ENCODE data around the gene TENM4. TPM values are rescaled to one million over a fixed set of nuclear protein-coding genes. Genes with fewer than 3 reads are reported as not detected.

TENM4 gene
- total RNA-seq, 1 donor from 2014 or later = 0.63 TPM

- H3K4me1 ChIP-seq = no peaks in the 10 kb centered on the region
- intact Hi-C loops (cut with micrococcal nuclease) = no loop called here
- no peaks in the 10 kb centered on the region for H3K36me3 ChIP-seq
- H3K27ac ChIP-seq (replicated peaks) = no peak overlapping the region
- no peaks in the 10 kb centered on the region for H3K9me3 ChIP-seq (replicated peaks)
- no peaks in the 10 kb centered on the region for H3K27me3 ChIP-seq (ENCODE audit: low read depth)
- no peak for DNase-seq
- TF ChIP-seq CTCF (IDR thresholded peaks at IDR 0.05; ENCODE audit: borderline replicate concordance) = no peak
- H3K4me3 ChIP-seq = no peak overlapping the region
These were observed 764.7 kb downstream of the TENM4 start for GRCh38 chr11:78676026-78676557.

- TF ChIP-seq CTCF (IDR thresholded peaks at IDR 0.05; ENCODE audit: borderline replicate concordance) = no peak
- no peak overlapping the region for H3K27ac ChIP-seq (replicated peaks)
- H3K9me3 ChIP-seq (replicated peaks) = no peaks in the 10 kb centered on the region
- intact Hi-C loops (cut with micrococcal nuclease) = no loop called here
- no peaks in the 10 kb centered on the region for H3K4me1 ChIP-seq
- H3K27me3 ChIP-seq (ENCODE audit: low read depth) = peaks cover 11% of the 10 kb centered on the region
- no peak for DNase-seq
- no peaks in the 10 kb centered on the region for H3K36me3 ChIP-seq
- no peak overlapping the region for H3K4me3 ChIP-seq
These were observed 767.8 kb downstream of the TENM4 start for GRCh38 chr11:78672850-78673620.

- intact Hi-C loops (cut with micrococcal nuclease) = no loop called here
- no peak for TF ChIP-seq CTCF (IDR thresholded peaks at IDR 0.05; ENCODE audit: borderline replicate concordance)
These were observed 771.6 kb downstream of the TENM4 start for GRCh38 chr11:78669249-78669648.

GRCh38 chr11:78667461-78667860, 773.4 kb downstream of the TENM4 start:
- intact Hi-C loops (cut with micrococcal nuclease) = no loop called here
- no peak overlapping the region for H3K27ac ChIP-seq (replicated peaks)
- no peaks in the 10 kb centered on the region for H3K36me3 ChIP-seq
- no peaks in the 10 kb centered on the region for H3K9me3 ChIP-seq (replicated peaks)
- H3K4me3 ChIP-seq = no peak overlapping the region
- H3K27me3 ChIP-seq (ENCODE audit: low read depth) = peaks cover 32% of the 10 kb centered on the region
- no peak for TF ChIP-seq CTCF (IDR thresholded peaks at IDR 0.05; ENCODE audit: borderline replicate concordance)
- no peak for DNase-seq
- no peaks in the 10 kb centered on the region for H3K4me1 ChIP-seq

More at GRCh38 chr11:78669249-78669648, 771.6 kb downstream of the TENM4 start:
- H3K36me3 ChIP-seq = no peaks in the 10 kb centered on the region
- H3K4me1 ChIP-seq = no peaks in the 10 kb centered on the region
- no peak for DNase-seq
- no peak overlapping the region for H3K4me3 ChIP-seq
- H3K9me3 ChIP-seq (replicated peaks) = no peaks in the 10 kb centered on the region
- no peak overlapping the region for H3K27ac ChIP-seq (replicated peaks)
- peaks cover 24% of the 10 kb centered on the region for H3K27me3 ChIP-seq (ENCODE audit: low read depth)

- H3K4me3 ChIP-seq = no peak overlapping the region
- no peaks in the 10 kb centered on the region for H3K9me3 ChIP-seq (replicated peaks)
- H3K36me3 ChIP-seq = no peaks in the 10 kb centered on the region
- TF ChIP-seq CTCF (IDR thresholded peaks at IDR 0.05; ENCODE audit: borderline replicate concordance) = no peak
- DNase-seq = no peak
- no peaks in the 10 kb centered on the region for H3K4me1 ChIP-seq
- peaks cover 32% of the 10 kb centered on the region for H3K27me3 ChIP-seq (ENCODE audit: low read depth)
- intact Hi-C loops (cut with micrococcal nuclease) = no loop called here
- H3K27ac ChIP-seq (replicated peaks) = no peak overlapping the region
These were observed 774.1 kb downstream of the TENM4 start for GRCh38 chr11:78666675-78667160.
